Inflammatory macrophage treated with lipopolysaccharide for 4 hours (primary cell): Measurements from ENCODE around the gene KRTAP10-3.
"Not testable (repeated sequence)": the region's sequence is repeated elsewhere in the genome, so short reads cannot be mapped to it uniquely, and the experiment has no call there.

ENCODE experiments used
- DNase-seq: peaks from one replicate; pipeline ENCODE4 v3.0.0-alpha.2; 2020

The KRTAP10-3 gene

DNA sequence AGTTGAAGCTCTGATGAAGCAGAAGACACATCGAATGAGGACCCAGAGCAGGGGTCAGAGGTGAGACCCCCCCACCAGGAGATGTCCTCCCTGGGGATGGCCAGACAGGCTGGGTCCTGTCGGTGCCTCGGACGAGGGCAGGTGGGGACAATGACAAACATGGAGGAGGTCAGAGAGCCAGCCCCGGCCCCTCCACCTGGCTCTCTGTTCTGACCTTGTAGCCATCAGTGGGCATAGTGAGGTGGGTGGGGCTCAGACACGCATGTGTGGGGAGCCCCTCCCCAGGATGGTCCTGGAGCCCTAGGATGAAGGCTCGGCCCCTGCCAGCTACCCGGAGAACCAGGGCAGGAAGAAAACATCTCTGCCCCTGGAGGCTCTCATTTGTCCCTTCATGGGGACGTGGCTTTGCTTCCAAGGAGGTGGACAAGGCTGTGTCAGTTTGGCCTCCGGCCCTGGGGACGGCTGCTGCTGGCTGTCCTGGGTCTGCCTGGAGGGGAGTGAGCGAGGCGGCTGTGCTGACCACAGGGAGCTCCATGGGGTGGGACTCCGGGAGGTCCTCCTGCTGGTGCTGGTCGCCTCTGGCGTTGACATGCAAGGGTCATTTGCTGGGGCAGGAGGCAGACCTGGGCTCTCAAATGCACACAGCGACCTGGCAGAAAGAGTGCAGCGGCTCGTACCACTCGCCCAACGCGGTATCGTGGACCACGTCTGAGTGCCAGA is 31.2 kb upstream of the KRTAP10-3 start:
- DNase-seq = no peak

DNA sequence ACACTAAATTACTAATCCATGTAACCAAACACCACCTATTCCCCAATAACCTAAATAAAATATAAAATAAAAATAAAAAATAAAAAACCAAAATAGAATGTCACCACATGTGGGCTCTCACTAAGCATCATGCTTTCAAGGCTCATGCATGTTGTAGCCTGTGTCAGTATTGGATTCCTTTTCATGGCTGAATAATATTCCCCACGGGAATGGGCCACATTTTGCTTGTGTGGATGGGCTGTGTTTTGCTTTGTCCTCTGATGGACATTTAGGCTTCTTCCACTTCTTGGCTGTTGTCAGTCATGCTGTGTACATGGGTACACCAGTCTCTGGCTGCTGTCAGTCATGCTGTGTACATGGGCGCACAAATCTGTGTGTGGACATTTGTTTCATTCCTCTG is 30.5 kb upstream of the KRTAP10-3 start:
- DNase-seq = no peak

DNA sequence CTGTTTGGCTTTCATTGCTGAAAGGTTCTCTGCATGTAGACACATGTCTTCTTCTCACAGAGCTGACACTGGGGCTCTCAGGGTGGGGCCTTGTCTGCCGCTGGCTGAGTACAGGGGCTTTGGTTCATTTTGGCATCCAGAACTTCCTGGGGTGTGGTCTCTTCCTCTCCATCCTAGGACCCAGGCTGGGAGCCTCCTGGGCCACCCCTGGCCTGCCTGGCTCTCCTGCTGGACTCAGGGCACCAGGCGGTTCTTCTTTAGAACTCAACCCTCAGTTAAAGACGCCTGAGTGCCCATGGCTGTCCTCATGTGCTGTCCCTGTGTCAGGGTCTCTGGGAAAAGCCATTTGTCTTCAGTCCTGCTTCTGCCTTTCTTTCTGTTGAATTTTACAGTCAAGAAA is 27.3 kb upstream of the KRTAP10-3 start:
- DNase-seq = no peak

DNA sequence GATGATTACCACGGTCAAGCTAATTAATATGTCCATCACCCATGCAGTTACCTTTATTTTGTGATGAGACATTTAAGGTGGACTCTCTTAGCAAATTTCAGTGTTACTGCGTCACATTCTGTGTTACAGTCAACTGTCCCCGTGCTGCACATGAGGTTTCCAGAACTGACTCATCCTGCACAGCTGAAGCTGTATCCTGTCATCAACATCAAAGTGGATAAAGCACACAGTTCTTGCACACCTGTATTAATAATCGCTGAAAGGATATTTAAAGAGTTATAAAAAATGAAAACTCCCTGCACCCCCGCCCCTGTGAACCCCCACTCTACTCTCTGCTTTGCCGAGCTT is 25.2 kb upstream of the KRTAP10-3 start:
- DNase-seq = no peak

DNA sequence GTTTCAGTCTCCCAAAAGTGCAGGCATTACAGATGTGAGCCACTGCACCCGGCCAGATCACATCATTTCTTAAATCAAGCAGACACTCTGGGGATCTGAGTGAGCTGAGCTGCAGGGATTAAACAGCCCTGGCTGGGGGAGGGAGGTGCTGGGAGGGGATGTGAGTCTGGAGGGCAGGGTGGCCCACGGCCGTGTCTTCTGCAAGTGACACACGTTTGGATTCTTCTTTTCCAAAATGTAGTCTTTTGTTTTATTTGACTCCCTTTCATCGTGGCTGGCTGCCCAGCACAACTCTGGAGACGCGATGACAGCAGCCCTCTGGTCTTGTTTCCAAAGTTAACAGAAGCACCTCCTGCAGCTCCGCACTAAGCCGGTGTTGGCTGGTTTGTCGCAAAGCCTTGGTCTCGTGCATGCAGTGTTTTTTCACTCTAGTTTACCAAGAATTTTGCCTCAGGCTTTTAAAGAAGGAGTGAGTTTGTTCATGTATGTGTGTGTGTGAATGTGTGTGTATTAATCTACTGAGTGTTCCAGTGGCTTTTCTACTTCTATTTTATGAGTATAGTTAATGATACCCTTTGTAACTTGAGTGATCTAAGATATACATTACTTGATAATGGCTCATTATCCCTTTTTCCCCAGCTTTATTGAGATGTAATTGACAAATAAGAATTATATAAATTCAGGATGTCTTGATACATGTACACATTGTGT is 24.6 kb upstream of the KRTAP10-3 start:
- no peak for DNase-seq

DNA sequence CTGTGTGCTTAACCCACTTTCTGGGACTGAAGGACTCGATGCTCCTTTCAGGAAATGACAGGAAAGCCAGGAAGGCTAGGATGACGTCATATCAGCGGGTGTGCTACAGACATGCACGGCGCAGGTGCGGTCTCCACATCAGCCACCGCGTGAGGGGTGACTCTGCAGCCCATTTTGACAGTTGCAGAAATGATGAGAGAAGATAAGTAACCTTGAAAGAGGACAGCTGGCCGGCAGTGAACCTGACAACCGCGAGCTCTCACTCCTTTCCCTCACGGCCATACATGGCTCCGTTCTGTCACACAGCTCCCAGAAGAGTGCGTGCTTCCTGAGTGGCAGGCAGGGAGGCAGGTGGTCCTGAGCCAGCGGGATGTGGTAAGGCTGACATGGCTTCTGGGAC is 23.5 kb upstream of the KRTAP10-3 start:
- no peak for DNase-seq

DNA sequence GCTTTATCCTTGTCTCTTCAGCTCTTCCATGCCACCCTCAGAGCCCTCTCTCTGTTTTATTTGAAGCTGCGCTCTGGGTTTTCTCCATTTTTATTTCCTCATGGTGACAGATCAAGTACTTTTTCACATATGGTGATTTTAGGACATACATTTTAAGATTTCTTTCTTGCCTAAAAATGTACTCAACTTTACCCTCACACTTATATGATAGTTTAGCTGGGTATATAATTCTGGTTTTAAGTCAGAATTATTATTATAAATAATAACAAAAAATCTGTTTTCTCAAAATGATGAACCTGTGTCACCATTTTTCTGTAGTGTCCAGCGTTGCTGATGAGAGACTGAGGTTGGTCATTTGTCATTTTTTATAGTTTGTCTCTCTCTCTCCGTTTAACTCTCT is 22.6 kb upstream of the KRTAP10-3 start:
- no peak for DNase-seq

DNA sequence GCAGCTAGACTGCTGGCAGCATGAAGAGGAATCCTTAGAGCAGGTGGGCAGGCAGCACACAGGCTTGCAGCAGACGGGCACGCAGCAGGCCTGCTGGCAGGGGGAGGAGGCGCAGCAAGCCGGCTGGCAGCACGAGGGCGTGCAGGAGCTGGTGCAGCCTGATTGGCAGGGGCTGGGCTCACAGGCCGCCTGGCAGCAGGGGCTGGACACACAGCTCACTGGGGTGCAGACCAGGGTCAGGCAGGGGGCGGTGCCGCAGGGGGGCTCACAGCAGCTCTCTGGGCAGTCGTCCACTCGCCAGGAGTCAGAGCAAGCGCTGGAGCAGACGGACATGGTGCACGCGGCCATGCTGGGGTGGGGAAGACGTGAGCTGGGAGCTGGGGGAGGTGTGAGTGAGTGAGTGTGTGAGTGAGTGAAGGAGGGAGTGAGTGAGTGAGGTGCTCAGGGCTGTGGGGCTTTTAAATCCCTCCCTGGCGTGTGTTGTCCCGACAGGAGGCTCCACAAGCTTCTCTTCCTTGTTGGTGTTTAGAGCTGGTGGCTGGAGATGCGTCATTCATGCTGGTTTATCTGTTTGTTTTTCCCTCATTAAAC is 21.7 kb upstream of the KRTAP10-3 start, which contains the start of gene KRTAP10-5:
TSS of gene KRTAP10-5 (minus strand) at position 374 of the 591 bp plus-strand sequence. CDS start at position 348, 26 bp downstream.
- not testable (repeated sequence) for DNase-seq

DNA sequence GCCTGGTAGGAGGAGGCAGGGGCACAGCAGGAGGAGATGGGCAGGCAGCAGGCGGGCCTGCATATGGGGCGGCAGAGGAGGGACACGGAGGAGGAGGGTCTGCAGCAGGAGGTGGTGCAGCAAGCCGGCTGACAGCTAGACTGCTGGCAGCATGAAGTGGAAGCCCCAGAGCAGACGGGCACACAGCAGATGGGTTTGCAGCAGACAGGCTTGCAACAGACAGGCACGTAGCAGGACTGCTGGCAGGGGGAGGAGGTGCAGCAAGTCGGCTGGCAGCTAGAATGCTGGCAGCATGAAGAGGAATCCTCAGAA is 21.2 kb upstream of the KRTAP10-3 start:
- DNase-seq = no peak

DNA sequence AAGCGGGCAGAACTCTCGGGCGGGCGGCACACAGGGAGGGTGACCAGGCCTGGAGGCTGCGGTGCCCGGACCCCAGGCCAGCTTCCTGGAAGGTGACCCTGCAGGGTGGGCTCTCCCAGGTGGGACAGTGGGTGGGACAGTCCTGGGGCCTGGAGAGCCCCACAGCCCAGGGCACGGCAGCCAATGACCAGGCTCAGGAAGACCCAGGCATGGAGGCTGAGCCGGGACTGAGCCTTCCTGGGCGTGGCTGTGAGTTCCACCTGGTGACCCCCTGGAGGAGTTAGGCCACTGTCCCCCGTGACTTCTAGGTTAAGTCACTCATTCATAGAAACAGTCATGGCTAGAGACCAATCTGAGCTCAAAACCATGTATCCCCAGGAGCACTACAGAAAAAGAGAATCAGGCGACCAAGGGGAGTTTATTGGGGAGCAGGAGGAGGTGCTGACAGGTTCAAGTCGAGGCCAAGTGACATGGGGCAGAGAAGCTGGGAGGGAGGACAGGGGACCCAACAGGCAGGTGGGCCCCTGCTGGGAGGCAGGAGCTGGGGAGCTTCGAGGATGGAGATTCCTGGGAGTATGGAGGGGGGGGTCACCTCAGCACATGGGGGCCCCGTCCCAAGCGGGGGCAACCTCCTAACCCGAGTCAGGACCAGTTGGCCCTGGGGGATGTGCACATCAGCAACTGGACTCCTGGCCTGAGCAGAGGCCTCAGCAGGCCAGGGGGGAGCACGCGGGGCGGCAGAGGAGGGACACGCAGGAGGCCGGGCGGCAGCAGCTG is 20.6 kb upstream of the KRTAP10-3 start:
- no peak for DNase-seq

DNA sequence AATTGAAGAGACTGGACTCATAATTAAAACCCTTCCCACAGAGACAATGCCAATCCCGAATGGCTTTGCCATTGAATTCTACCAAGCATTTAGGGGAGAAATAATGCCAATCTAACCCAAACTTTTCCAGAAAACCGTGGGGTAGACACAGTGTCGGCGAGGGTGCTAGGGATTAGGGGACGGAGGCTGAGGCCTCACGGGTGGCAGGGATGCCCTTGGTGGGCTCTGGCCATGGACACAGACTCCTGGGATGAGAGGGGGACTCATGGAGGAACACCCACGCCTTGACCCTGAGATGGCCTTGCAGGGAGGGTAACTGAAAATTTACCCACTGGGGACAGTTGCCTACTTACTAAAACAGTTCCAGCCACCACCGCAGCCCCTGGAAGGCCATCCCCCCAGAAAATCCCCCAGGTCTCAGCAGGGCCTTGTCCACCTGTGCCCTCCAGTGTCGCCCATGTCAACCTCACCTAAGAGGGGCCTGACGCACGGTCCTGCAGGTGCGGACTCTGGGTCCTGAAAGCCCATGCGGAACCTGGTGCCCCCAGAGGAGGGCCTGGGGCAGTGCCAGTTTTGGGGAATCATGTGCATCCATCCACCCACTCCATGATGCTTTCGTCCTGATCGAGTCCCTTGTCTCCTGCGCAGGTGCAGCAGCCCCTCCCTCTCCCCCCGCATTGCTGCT is 19.9 kb upstream of the KRTAP10-3 start:
- DNase-seq = no peak

DNA sequence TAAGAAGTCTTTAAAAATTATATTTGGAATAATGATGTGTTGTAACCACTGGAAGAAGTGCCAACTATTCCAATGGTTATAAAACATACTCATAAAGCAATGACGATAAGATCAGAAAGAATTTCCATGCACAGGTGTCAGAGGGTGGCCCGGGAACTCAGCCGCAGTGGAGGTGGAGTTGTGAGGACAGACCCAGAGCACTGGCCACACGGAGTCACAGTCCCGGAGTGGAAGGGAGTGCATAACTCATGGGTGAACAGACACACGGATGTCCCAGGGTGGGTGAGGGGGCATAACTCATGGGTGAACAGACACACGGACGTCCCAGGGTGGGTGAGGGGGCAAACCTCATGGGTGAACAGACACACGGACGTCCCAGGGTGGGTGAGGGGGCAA is 17.4 kb upstream of the KRTAP10-3 start:
- DNase-seq = no peak

DNA sequence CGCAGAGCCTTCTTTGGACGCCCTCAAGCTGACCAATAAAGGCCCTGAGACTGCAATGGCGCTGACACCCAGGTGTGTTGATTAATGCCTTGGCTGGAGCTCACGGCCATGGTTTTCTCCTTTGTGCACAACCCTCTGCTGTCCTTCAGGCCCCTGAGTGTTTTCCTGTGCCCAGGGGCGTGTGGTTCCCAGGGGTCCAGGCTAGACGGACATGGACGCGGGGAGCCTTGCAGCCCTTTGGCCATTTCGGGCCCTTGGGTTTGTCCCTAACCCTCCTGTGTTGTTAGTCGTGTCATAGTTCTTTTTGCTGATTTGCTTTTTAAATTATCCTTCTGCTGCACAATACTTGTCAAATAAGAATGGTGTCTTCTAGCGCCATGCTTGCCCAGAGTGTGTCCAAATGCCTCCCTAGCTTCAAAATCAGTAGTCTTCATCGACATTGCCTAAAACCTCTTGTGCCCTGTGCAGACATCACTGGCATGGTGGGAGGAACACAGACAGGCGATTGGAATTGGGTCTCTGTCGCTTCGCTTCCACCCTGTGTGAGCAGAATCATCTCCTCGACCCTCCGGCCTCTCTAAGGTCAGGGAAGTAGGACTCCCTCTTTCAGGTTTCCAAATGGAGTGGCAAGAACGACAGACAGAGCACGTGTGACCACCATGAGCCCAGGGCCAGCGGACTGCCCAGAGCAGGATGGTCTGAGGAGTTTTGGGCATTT is 16.9 kb upstream of the KRTAP10-3 start:
- no peak for DNase-seq

DNA sequence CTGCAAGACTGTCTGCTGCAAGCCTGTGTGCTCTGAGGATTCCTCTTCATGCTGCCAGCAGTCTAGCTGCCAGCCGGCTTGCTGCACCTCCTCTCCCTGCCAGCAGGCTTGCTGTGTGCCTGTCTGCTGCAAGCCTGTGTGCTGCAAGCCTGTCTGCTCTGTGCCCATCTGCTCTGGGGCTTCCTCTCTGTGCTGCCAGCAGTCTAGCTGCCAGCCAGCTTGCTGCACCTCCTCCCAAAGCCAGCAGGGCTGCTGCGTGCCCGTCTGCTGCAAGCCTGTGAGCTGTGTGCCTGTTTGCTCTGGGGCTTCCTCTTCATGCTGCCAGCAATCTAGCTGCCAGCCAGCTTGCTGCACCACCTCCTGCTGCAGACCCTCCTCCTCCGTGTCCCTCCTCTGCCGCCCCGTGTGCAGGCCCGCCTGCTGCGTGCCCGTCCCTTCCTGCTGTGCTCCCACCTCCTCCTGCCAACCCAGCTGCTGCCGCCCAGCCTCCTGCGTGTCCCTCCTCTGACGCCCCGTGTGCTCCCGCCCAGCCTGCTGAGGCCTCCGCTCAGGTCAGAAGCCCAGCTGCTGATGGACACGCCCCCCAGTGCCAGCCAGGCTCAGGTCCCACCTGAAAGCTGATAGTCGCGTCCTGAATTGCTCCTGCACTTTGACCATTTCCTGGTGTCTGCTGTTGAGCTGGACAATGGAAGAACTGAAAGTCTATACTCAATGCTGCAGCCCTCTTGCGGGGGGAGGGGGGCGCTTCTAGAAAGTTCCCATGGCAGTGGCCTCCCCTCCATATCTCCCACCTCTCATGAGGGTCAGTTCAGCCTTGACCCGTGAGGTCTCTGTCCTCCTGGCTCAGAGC is 16.1 kb upstream of the KRTAP10-3 start:
- DNase-seq = no peak

DNA sequence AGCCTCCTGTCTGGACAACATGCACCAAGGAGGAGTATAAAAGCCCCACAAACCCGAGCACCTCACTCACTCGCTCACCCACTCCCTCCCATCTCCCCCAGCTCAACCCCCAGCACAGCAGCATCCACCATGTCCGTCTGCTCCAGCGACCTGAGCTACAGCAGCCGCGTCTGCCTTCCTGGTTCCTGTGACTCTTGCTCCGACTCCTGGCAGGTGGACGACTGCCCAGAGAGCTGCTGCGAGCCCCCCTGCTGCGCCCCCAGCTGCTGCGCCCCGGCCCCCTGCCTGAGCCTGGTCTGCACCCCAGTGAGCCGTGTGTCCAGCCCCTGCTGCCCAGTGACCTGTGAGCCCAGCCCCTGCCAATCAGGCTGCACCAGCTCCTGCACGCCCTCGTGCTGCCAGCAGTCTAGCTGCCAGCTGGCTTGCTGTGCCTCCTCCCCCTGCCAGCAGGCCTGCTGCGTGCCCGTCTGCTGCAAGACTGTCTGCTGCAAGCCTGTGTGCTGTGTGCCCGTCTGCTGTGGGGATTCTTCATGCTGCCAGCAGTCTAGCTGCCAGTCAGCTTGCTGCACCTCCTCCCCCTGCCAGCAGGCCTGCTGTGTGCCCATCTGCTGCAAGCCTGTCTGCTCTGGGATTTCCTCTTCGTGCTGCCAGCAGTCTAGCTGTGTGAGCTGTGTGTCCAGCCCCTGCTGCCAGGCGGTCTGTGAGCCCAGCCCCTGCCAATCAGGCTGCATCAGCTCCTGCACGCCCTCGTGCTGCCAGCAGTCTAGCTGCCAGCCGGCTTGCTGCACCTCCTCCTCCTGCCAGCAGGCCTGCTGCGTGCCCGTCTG is 15.2 kb upstream of the KRTAP10-3 start, which contains the start of gene KRTAP10-4:
TSS of gene KRTAP10-4 (plus strand) at position 100 of the 827 bp plus-strand sequence. CDS start at position 130, 30 bp downstream.
- not testable (repeated sequence) for DNase-seq

DNA sequence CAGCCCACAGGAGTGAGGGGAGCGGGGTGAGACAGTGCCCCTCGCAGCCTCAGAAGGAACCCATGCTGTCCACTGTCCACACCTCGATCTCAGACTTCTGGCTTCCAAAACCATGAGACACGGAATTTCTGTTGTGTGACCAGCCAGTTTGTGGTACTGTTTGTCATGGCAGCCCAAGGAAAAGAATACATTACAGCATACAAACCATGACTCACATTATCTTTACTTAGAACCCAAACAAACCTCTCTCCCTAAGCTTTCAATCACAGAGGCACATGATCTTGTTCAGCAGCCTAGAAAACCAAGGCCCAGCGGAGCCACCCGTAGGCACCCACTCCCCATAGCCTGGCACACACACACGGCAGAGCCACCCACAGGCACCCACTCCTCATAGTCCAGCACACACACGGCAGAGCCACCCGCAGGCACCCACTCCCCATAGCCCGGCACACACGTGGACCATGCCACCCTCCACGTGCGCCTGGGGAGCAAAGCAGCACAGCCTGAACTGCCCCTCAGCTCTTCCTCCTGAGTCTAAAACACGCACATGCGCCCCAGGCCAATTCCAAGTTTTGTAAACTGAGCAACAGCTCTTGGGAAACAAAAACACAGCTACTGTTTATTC is 14.5 kb upstream of the KRTAP10-3 start:
- no peak for DNase-seq

DNA sequence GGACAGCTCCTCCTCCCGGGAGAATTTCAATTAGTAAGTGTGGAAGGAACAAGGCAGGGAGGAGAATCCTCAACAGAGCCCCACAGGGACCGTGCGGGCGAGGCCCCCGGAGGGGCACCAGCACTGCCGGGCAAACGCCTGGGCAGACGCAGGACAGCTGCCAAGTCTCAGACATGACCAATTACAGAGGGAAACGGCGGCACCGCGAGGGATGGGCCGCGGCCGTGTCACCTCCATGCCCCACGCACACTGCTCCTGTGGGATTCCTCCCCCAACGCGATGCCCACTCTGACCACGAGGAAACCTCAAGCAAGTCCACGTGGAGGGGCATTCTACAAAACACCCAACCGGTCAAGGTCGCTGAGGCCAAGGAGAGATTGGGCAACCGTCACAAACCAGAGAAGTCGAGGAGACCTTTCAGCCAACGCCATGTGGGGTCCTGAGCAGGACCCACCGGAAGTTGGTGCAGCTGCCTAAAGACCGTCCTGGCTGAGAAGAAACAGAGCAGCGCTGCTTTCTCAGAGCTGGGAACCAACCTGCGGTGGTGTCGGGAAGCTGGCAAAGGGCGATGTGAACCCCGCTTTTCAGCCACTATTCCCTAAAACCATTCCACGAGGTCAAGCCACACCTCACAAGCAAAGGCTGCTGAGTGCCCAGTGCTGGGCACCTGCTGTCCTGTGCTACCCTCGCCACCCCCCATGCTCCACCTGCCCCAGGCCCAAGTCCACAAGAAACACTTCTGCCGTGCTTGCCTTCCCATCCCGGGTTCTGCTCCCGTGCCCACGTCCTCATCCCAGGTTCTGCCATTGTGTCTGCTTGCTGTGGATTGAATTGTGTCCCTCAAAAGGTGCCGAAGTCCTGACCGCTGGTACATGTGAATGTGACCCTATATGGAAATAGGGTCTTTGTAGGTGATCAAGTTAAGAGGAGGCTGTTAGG is 13.5 kb upstream of the KRTAP10-3 start:
- DNase-seq = no peak

DNA sequence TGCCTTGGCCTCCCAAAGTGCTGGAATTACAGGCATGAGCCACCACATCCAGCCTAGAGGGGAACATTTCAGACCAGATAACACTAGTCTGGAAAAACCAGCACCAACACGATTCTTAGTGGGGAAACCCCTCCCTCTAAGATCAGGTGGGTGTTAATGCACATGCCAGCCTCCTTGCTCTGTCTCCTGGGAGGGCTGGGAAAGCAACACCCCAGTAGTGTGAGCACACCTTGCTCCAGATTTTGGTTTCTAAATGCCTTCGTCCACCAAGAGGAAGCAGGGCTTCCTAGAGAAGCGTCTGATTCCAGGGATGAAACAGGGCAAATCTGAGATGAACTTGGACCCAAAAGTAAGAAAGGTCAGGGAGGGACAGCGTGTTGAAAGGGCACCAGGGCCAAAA is 12.7 kb upstream of the KRTAP10-3 start:
- DNase-seq = no peak
